CD4-positive, alpha-beta T cell treated with Interleukin-15 for 1 hour (primary cell): ENCODE results near the gene UBFD1.
"Not testable (repeated sequence)": the region's sequence is repeated elsewhere in the genome, so short reads cannot be mapped to it uniquely, and the experiment has no call there.

ENCODE experiments used
- DNase-seq: peaks from one replicate; pipeline ENCODE4 v3.0.0-alpha.2; 2020

UBFD1 gene

GRCh38 chr16:23527961-23528643 lies 29.4 kb upstream of the UBFD1 start:
- no peak for DNase-seq

- DNase-seq, result no peak
Observed at GRCh38 chr16:23528644-23529310, 28.8 kb upstream of the UBFD1 start.

- no peak for DNase-seq
Observed at GRCh38 chr16:23530062-23530461, 27.5 kb upstream of the UBFD1 start.

DNA sequence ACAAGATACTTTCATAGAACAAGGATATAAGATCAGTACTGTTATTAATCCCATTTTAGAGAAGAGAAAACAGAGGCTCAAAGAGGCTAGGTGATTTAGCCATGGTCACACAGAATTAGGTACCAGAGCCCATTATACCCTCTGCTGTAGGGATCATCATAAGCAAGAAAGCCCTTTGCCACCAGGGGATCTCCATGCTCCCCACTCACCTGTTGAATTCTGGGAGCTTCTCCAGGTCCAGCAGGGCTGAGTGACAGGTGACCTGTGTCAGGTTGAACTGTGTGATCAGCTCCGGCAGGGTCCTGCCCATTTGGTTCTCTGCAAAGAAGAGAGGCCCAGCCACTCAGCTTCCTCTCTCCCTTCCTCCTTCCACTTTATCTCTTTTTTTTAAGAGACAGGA lies 25.1 kb upstream of the UBFD1 start:
- DNase-seq, result no peak

DNA sequence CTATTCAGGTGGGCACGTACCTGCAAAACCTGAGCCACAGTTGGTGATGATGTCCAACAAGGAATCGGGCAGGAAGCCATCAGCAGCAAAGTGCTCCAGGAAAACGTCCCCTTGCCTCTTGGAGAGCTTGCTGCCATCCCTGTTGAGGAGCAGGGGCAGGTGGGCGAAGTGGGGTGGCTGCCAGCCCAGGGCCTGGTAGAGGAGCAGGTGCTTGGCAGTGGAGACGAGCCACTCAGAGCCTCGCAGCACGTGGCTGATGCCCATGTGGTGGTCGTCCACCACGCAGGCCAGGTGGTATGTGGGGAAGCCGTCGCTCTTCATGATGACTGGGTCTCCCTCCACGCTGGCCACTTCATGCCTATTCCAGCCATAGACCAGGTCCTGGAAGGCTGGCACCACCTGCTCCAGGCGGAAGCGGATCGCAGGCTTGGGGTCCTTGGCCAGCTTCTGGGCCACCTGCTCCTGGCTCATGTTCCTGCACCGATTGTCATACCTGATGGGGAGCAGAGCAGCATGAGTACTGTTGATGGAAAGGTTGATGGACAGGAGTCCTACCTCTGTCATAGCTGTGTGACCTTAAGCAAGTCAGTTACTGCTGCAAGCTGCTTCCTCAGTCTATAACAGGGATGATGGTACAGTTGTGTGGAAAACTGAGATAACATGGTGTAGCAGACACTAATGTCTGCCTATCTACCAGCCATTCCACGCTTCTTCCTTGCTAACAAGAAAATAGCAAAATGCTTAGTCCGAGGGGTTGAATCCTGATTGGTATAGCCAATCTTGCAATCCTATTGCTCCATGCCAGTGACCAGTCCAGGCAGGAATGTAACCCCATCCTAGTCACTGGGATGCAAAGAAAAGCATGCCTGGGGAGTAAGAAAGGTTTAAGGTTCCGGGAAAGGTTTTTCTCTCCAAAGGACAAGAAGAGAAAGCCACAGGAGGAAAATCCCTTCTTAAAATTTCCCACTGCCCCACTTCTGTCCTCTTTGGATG lies 22.4 kb upstream of the UBFD1 start:
- no peak for DNase-seq

- no peak for DNase-seq
Observed at GRCh38 chr16:23535901-23536300, 21.6 kb upstream of the UBFD1 start.

GRCh38 chr16:23537390-23537789 lies 20.1 kb upstream of the UBFD1 start:
- no peak for DNase-seq

GRCh38 chr16:23538919-23539278 lies 18.6 kb upstream of the UBFD1 start:
- no peak for DNase-seq

GRCh38 chr16:23539984-23540816 lies 17.3 kb upstream of the UBFD1 start:
- DNase-seq, result no peak

DNA sequence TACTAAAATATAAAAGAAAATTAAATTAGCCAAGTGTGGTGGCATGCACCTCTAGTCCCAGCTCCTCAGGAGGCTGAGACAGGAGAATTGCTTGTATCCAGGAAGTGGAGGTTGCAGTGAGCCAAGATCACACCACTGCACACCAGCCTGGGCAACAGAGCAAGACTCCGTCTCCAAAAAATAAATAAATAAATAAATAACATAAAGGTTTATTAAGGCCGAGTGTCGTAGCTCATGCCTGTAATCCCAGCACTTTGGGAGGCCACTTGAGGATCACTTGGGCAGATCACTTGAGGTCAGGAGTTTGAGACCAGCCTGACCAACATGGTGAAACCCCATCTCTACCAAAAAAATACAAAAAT lies 16.7 kb upstream of the UBFD1 start:
- DNase-seq, result not testable (repeated sequence)

DNA sequence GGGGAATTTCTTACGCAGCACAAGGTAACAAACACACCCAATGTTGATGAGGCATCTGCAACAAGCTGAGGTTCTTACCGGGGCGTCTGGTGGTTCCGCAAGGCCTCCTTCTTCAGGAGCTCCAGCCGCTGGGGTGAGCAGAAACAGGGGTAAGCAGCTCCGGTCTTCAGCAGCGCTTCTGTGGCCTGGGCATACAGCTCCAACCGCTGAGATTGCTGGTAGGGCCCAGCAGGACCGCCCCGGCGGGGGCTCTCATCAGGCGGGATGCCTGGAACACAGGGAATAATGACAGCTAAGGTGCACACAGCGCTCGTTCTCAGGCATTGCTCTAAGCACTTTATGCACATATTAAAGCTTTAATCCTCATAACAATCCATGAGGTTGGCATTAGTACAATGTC lies 13.1 kb upstream of the UBFD1 start:
- no peak for DNase-seq

DNA sequence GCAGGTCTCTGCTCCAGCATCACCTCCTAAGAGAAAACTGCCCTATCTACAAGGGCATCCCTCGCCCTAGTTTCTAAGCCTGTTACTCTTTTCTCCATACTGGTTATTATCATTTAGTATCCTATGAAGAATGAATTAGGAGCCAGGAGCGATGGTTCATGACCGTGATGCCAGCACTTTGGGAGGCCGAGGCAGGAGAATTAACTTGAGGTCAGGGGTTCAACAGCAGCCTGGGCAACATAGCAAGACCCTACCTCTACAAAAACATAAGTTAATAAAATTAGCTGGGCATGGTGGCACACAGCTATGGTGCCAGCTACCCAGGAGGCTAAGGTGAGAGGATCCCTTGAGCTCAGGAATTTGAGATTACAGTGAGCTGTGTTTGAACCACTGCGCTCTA lies 7.6 kb upstream of the UBFD1 start:
- no peak for DNase-seq

GRCh38 chr16:23552161-23552560 lies 5.4 kb upstream of the UBFD1 start:
- DNase-seq, result no peak

- DNase-seq, result no peak
Observed at GRCh38 chr16:23554536-23554935, 3.0 kb upstream of the UBFD1 start.

DNA sequence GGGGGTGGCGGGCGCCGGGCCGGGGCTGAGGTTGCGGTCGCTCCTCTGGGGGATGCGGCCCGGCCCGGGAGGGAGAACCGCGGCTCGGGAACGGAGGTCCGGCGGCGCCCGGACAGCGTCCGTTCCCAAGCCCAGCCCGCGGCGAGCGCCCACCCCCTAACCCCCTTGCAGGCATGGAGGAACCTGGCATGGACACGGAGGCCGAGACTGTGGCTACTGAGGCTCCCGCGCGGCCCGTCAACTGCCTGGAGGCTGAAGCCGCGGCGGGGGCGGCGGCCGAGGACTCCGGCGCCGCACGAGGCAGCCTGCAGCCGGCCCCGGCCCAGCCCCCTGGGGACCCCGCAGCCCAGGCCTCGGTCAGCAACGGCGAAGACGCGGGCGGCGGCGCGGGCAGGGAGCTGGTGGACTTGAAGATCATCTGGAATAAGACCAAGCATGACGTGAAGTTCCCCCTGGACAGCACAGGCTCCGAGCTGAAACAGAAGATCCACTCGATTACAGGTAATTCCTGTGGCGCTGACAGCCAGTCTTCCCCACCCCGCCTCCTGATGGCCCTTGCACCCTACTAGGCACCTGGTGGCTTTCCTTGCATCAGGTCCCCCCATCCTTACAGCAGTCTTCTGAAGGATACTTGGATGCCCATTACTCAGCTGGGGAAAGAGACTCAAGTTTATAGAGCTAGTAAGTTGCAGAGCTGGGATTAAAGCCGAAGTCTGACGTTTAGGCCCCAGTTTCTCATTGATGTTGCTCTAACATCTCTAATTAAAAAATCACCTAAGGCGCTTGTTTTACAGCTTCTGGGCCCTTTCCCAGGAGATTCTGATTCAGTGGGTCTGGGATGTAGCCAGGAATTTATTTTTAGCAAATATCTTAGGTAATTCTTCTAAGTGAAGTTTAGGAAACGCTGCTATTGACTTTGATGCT lies 514 bp downstream of the UBFD1 start:
- no peak for DNase-seq

- DNase-seq, result no peak
Observed at GRCh38 chr16:23561586-23561985, 4.1 kb downstream of the UBFD1 start.

GRCh38 chr16:23562505-23562904 lies 5.0 kb downstream of the UBFD1 start:
- DNase-seq, result no peak

DNA sequence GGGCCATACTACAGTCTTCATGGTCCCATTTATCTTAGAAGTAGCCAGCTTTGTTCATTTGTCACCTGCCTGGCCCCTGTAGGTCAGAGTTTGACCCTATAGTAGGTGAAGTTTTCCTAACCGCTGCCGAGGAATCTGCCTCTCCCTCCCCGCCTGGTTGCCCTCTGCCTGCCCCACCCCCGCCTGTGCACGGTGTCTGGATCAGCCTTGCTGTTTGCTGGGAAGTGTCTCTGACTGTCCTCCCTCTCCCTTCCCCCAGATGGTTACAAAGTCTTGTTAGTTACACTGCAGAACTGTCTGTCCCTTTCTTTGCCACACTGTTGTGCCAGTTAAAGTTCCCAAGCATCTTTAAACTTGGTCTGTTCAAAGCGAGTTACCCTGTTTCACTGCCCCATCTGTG lies 5.7 kb downstream of the UBFD1 start:
- DNase-seq, result no peak

DNA sequence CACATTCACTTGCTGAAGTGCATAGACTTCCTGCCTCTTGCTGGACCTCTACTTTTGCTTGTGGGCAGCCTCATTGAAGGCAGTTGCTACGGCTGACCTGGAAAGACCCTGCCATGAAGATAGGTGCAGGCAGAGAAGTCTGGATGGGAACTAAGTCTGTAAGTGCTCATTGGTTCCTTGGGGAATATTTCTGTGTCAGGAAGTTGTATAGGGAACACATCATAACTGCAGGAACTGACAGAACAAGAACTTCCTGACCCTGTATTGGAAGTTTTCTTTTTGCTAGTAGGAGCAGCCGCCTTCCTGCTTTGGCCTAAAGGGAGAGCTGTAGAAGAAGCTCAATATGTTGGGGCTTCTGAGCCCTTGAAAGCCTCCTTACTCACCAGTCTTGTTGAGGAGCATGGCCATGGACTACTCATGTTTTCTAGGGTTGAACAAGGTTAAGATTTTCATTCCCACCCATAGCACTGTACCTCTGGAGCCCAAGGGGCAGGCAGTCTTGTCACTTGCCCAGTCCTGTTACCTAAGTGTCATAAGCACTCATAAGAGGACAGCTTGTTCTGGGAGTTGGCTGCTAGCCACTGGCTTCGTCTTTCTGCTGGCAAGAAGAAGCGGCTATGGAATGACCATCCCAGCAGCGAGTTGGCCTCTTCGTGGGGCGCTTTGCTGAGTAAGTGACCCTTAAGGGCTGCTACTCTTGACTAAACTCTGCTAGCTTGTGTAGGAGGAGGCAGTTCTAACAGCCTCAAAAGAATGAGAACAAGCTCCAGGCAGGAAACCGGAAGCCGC lies 7.2 kb downstream of the UBFD1 start:
- DNase-seq, result no peak

GRCh38 chr16:23566724-23567123 lies 9.2 kb downstream of the UBFD1 start:
- DNase-seq, result no peak

GRCh38 chr16:23567602-23568001 lies 10.1 kb downstream of the UBFD1 start:
- no peak for DNase-seq
